HEK293T (cell line): Measurements from ENCODE around the gene TRMU.

ENCODE experiments used
- CTCF ChIA-PET: fragments of 350-600 bp; formaldehyde crosslinking; extraction: SDS; loops from one replicate; lab custom pipeline; 2021; ENCODE audit warnings: antibody characterized with exemption, inconsistent platforms; lab: Yijun Ruan, JAX
- POLR2A ChIA-PET: fragments of 350-600 bp; formaldehyde crosslinking; extraction: SDS; loops from one replicate; lab custom pipeline; 2020; ENCODE audit warnings: antibody characterized with exemption, inconsistent platforms; lab: Yijun Ruan, JAX
- DNase-seq: peaks from one replicate; pipeline ENCODE4 v3.0.0; 2012; ENCODE audit warnings: mixed read lengths; ENCODE audit errors: extremely low spot score
- ARNT ChIP-seq: fragments of 450-650 bp; IDR thresholded peaks from 2 replicates; pipeline ENCODE4 v1.6.1; 2017; ENCODE audit warnings: mild to moderate bottlenecking
- BHLHE40 ChIP-seq: fragments of 450-650 bp; IDR thresholded peaks from 2 replicates; pipeline ENCODE4 v1.6.1; 2016; ENCODE audit warnings: mild to moderate bottlenecking, moderate library complexity, borderline replicate concordance
- CTBP1 ChIP-seq: fragments of 450-650 bp; IDR thresholded peaks from 2 replicates; pipeline ENCODE4 v1.6.1; 2016; ENCODE audit warnings: borderline replicate concordance
- ELF4 ChIP-seq: fragments of 450-650 bp; IDR thresholded peaks from 2 replicates; pipeline ENCODE4 v1.6.1; 2017; ENCODE audit warnings: antibody characterized with exemption
- FOXA1 ChIP-seq: fragments of 450-650 bp; IDR thresholded peaks from 2 replicates; pipeline ENCODE4 v1.6.1; 2016; ENCODE audit warnings: mild to moderate bottlenecking
- FOXK2 ChIP-seq: fragments of 450-650 bp; IDR thresholded peaks from 2 replicates; pipeline ENCODE4 v1.6.1; 2016; ENCODE audit warnings: mild to moderate bottlenecking
- FOXM1 ChIP-seq: fragments of 450-650 bp; IDR thresholded peaks from 2 replicates; pipeline ENCODE4 v1.6.1; 2017; ENCODE audit warnings: mild to moderate bottlenecking, borderline replicate concordance
- HDGF ChIP-seq: fragments of 450-650 bp; IDR thresholded peaks from 2 replicates; pipeline ENCODE4 v1.6.1; 2017; ENCODE audit warnings: antibody characterized with exemption, borderline replicate concordance
- L3MBTL2 ChIP-seq: fragments of 450-650 bp; conservative IDR thresholded peaks from 2 replicates; pipeline ENCODE4 v1.6.1; 2016; ENCODE audit warnings: mild to moderate bottlenecking
- LEF1 ChIP-seq: fragments of 450-650 bp; IDR thresholded peaks from 2 replicates; pipeline ENCODE4 v1.6.1; 2017; ENCODE audit warnings: mild to moderate bottlenecking, borderline replicate concordance
- NFRKB ChIP-seq: fragments of 450-650 bp; IDR thresholded peaks from 2 replicates; pipeline ENCODE4 v1.6.1; 2016; ENCODE audit warnings: mild to moderate bottlenecking, moderate library complexity
- PKNOX1 ChIP-seq: fragments of 450-650 bp; IDR thresholded peaks from 2 replicates; pipeline ENCODE4 v1.6.1; 2016
- SP1 ChIP-seq: fragments of 450-650 bp; IDR thresholded peaks from 2 replicates; pipeline ENCODE4 v1.6.1; 2017
- SUZ12 ChIP-seq: fragments of 450-650 bp; IDR thresholded peaks from 2 replicates; pipeline ENCODE4 v1.6.1; 2016; ENCODE audit warnings: mild to moderate bottlenecking
- TARDBP ChIP-seq: fragments of 450-650 bp; IDR thresholded peaks from 2 replicates; pipeline ENCODE4 v1.6.1; 2016
- ZNF384 ChIP-seq: fragments of 450-650 bp; IDR thresholded peaks from 2 replicates; pipeline ENCODE4 v1.6.1; 2016

TRMU gene

GRCh38 chr22:46364341-46365165, 29.0 kb downstream of the TRMU start:
- TF ChIP-seq LEF1, result no peak
- TF ChIP-seq BHLHE40, result no peak
- TF ChIP-seq ELF4, result no peak
- no peak for TF ChIP-seq PKNOX1
- no peak for TF ChIP-seq FOXA1
- no peak for TF ChIP-seq SP1
- no peak for TF ChIP-seq FOXK2
- TF ChIP-seq TARDBP, result no peak
- TF ChIP-seq NFRKB, result no peak
- TF ChIP-seq FOXM1, result no peak
- TF ChIP-seq ARNT, result no peak
- TF ChIP-seq CTBP1, result no peak
- TF ChIP-seq L3MBTL2, result no peak
- TF ChIP-seq SUZ12, result no peak
- no peak for TF ChIP-seq HDGF
- TF ChIP-seq ZNF384, result no peak
- no peak for DNase-seq
- ChIA-PET CTCF (no interaction called here), POLR2A (no interaction called here)

GRCh38 chr22:46365166-46365624, 29.7 kb downstream of the TRMU start:
- no peak for DNase-seq
- ChIA-PET CTCF (no interaction called here), POLR2A (no interaction called here)
- TF ChIP-seq NFRKB (no peak), PKNOX1 (no peak), ARNT (no peak), ELF4 (no peak), HDGF (no peak)

- no peak for DNase-seq
- TF ChIP-seq SUZ12 (no peak), SP1 (no peak), CTBP1 (no peak), FOXM1 (no peak), NFRKB (no peak), ZNF384 (no peak), ARNT (no peak), LEF1 (no peak), HDGF (no peak)
- ChIA-PET POLR2A (no interaction called here), CTCF (interaction anchor here (0.6 kb wide), 1 partner anchor 13 kb away, joined by 3 read pairs; no protein-coding TSS in a partner anchor)
Observed at GRCh38 chr22:46366327-46366731, 30.8 kb downstream of the TRMU start.

GRCh38 chr22:46366801-46367706, 31.5 kb downstream of the TRMU start:
- ChIA-PET CTCF (interaction anchor here (0.6 to 2.2 kb wide), 14 partner anchors 8 to 273 kb away, joined by 3 to 48 read pairs (median 4); no protein-coding TSS in a partner anchor), POLR2A (no interaction called here)
- DNase-seq, result no peak
- TF ChIP-seq PKNOX1 (no peak), FOXA1 (no peak), FOXK2 (no peak), NFRKB (no peak), L3MBTL2 (no peak), ELF4 (no peak), ZNF384 (no peak), HDGF (no peak), LEF1 (no peak), CTBP1 (no peak), BHLHE40 (no peak), SUZ12 (no peak), TARDBP (no peak), ARNT (no peak), FOXM1 (no peak), SP1 (no peak)

- CTCF ChIA-PET, result interaction anchor here (0.7 to 2.2 kb wide), 15 partner anchors 9 to 272 kb away, joined by 3 to 48 read pairs (median 4); no protein-coding TSS in a partner anchor
- peak; percentile 87 for DNase-seq
- POLR2A ChIA-PET, result no interaction called here
- TF ChIP-seq SP1 (no peak), ZNF384 (no peak), PKNOX1 (no peak), LEF1 (no peak), TARDBP (no peak), FOXM1 (no peak)
Observed at GRCh38 chr22:46367707-46368191, 32.2 kb downstream of the TRMU start.
